Suppressor macrophage treated with lipopolysaccharide for 4 hours (primary cell): Measurements from ENCODE around the gene CFDP1.
"Not testable (repeated sequence)": the region's sequence is repeated elsewhere in the genome, so short reads cannot be mapped to it uniquely, and the experiment has no call there.

Source experiments
- DNase-seq: peaks from one replicate; pipeline ENCODE4 v3.0.0-alpha.2; 2020

Gene CFDP1

DNA sequence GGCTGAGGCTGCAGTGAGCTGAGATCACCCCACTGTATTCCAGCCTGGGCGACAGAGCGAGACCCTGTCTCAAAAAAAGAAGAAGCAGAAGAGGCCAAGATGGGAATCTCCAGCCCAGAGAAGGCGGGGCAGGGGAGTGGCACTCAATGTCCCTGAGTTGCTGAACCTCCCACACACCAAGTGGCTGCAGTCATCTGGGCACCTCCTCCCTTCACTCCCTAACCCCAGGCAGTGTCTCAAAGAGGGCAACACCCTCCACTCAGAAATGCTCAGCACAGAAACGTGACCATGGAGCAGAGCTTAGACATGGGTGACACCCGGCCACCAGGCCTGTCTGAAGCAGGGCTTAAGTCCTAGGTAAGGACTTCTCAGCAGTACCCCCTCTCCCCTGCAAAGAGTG is 145.6 kb downstream of the CFDP1 start:
- peak; percentile 66 for DNase-seq

DNA sequence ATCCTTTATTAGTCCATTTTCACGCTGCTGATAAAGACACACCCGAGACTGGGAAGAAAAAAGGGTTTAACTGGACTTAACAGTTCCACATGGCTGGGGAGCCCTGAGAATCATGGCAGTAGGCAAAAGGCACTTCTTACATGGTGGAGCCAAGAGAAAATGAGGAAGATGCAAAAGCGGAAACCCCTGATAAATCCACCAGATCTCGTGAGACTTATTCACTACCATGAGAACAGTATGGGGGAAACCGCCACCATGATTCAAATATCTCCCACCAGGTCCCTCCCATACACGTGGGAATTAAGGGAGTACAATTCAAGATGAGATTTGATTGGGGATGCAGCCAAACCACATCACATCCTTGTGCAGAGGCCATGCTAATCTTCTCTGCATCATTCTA is 146.9 kb downstream of the CFDP1 start:
- DNase-seq, result peak; percentile 46

DNA sequence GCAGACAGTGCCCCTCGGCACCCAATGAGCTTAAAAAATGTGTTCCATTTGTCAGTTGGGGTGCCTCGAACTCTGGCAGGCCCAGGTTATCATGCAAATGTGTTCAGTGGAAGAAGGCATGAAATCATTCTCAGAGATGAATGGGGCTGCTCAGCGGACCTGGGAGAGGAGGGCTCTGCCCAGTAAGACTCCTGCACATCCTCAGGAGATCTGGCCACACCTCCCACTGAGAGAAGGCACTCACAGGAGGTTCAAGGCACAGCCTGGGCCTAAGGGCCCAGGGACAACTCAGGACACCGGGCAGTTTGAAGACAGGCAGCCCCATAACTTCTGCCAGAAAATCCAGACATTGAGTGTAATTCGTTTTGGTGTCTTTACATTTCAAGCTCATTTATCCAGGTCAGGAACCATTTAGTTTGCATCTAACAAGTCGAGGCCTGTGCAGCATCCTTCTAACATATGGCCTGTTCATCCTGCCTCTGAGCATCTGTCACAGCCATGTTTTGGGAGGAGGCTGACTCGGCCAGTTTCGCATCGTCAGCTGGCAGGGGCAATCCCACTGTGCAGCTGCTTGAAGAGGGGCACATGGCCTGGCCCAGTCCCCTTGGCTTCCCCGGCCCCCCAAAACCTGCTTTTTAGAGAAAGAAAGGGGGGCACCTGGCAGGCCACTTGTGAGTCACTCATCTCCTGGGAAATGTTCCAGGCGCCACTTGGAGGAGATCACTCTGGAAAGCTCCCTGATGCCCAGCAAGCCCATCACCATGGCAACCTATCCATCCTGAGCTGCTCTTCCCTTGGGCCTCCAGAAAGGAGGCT is 150.6 kb downstream of the CFDP1 start:
- DNase-seq, result no peak

DNA sequence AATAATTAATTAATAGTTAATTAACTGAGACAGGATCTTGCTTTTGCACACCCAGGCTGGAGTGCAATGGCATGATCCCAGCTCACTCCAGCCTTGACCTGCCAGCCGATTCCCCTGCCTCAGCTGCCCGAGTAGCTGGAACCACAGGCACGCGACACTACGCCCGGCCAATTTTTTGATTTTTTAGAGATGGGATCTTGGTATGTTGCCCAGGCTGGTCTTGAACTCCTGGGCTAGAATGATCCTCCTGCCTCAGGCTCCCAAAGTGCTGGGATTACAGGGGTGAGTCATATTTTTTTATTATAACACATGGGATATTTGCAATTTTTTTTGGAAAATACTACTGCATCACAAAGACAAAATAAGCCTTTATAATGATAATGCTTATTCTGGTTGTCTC is 151.5 kb downstream of the CFDP1 start:
- no peak for DNase-seq

DNA sequence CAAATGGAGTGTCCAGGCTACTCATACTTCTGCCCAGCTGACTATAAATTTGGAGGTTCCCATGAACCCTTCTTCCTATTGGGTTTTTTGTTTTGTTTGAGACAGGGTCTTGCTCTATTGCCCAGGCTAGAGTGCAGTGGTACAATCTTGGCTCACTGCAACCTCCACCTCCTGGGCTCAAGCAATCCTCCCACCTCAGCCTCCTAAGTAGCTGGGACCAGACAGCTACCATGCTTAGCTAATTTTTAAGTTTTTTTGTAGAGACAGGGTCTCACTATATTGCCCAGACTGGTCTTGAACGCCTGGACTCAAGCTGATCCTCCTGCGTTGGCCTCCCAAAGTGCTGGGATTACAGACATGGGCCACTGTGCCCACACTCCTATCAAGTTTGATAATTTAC is 152.3 kb downstream of the CFDP1 start:
- not testable (repeated sequence) for DNase-seq

DNA sequence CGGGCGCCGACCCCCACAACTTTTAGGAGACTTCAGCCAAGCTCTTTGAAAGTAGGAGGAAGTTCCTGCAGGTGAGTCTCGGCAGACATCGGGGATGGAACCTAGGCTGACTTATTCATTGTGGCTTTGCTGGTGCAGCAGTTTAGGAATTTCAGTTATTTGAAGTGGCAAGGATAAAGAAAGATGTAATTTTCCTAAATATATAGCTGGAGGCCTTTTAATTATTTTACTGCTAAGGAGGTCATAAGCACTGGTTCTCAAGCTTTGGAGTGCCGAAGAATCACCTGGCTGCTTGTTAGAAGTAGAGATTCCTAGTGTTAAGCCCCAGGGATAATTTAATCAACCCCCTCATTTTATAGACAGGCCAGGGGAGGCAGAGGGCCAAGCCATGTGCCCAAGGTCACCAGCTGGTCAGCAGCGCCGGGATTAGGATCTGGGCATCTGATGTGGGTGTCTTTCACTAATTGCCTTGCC is 152.9 kb downstream of the CFDP1 start:
- DNase-seq, result no peak

DNA sequence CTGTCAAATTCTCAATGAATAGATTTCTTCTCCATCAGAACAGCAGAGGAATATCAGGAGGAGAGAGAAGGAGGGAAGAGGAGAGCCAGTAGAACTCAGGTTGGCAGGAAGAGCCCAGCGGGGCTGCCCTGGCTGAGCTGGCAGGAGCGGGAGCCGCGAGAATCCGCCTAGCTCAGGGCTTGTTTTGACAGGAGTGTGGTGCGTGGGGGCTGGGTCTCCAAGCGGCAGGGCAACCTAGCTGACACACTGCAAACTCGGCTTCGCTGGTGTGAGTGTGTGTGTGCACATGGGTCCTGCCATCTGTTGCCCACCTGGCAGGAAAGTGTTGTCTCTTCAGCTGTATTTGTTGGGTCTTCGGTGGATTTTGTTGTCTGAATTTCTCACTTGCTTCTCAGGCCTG is 154.0 kb downstream of the CFDP1 start:
- no peak for DNase-seq

DNA sequence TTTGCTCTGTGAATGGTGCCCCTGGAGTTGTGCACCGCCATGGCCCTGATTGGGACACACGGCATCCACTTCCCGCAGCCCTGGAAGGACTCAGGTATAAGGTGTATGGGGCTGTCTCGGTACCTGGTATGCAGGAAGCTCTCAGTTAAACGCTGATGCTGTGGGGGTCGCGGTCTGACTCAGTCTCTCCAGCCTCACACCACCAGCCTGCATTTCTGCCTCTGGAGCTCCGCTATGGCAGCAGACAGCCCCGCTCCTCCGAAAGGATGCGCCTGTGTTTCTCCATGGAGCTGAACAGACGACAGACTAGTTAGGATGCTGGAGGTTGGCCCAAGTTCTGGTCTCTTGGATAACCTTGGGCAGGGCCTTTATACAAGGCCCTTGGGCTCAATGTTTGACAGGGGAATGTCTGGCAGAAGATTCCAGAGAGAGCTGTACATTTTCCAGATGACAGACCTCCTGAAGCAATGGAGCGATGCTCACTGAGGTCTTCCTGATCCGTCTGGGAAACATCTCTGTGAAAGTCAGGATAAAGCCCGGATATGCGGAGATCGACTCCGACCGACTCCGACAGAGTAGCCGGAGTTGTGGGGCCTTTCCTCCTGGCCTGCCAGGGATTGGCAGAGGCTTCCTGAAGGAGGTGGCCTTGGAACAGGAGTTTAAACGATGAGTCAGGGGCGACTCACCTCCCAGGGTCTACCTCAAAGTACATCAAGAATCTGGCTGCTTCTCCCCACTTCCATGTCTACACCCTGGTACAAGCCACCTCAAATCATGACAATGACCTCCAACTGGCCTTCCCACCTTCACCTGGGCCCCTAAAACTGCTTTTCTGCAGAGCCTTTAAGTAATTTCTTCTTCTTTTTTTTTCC is 160.0 kb downstream of the CFDP1 start:
- DNase-seq, result no peak

DNA sequence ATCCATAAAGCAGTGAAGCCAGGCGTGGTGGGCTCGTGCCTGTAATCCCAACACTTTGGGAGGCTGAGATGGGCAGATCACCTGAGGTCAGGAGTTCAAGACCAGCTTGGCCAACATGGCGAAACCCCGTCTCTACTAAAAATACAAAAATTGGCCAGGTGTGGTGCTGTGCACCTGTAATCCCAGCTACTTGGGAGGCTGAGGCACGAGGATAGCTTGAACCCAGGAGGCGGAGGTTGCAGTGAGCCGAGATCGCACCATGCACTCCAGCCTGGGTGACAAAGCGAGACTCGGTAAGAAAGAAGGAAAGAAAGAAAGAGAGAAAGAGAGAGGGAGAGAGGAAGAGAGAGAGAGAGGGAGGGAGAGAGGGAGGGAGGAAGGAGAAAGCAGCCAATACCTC is 160.7 kb downstream of the CFDP1 start:
- DNase-seq, result not testable (repeated sequence)

DNA sequence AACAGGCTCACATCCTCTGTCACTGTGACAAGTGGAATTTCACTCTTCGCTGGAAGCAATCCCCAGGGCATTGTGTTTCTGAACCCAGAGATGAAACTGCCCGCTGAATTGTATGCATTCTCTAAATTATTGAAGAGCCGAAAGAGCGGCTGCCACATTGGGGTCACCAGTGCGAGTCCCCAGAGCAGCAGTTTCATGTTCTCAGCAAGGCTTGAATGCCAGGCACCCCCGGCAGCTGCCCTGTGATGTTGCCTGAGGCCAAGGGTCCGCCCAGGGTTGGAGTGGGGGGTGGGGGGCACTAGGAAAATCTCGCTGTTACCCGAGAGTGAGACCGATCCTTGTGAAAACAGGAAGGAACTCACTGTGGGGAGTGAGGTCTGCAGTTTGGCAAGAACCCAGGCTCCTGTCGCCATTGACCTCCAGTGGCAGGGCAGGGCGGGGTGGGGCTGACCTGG is 161.2 kb downstream of the CFDP1 start:
- DNase-seq, result peak; percentile 19

DNA sequence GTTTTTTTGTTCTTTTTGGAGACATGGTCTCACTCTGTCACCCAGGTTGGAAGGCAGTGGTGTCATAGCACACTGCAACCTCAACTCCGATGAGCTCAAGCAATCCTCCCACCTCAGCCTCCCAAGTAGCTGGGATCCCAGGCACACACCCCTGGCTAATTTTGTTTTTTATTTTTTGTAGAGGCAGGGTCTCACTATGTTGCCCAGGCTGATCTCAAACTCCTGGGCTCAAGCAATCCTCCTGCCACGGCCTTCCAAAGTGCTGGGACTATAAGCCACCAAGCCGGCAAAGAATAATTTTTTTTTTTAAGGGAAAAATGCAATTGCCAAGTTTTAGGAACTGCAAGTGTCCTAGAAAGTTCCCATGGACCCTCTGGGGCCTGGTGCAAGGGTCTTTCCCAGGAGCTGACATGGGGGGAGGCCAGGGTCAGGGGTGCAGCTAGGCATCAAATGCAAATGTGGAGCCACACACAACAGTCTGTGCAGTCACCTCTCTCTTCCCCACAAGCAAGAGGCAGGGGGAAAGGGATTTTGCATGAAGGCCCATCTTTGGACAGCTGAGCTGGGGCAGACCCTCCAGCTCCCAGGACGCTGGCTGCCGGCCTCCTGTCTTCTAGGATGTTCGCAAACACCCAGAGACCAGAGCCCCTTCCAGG is 161.7 kb downstream of the CFDP1 start:
- DNase-seq, result no peak

DNA sequence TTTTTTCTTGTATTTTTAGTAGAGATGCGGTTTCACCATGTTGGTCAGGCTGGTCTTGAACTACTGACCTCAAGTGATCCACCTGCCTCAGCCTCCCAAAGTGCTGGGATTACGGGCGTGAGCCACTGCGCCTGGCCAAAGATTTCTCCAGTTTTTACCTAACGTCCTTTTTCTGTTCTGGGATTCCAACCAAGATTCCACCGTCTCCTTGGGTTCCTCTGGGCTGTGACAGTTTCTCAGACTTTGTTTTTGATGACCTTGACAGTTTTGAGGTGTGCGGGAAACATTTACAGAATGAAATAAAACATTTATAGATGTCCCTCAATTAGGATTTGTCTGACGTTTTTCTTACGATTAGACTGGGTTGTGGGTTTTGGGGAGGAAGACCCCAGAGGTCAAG is 163.9 kb downstream of the CFDP1 start:
- not testable (repeated sequence) for DNase-seq

DNA sequence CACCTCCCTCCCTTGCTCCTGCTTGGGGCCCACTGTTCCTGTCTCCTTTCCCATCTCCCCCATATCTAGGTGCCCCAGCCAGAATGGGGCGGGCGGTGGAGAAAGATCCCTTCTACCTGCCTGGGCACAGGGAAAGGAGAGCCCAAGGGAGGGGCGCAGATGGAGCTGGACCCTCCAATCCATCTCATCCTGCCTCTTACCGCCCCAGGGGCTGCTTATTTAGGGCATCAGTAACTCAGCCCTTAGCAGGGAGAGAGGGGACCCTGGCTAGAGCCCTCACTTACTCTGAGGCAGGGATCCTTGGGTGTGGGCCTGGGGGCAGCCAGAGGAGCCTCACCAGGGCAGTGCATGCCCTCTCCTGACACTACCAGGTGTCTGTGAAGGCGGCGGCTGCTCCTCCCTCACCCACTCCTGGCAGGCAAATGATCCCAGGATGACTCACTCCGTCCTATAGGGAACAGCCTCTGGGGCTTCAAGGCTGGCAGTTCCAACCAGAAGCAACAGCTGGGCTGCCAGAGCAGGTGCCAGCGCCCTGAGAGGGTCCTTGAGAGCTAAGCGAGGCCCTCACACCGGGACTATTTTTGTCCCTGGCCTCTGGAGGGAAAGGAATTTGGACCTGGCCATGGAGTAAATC is 165.6 kb downstream of the CFDP1 start:
- DNase-seq, result no peak

DNA sequence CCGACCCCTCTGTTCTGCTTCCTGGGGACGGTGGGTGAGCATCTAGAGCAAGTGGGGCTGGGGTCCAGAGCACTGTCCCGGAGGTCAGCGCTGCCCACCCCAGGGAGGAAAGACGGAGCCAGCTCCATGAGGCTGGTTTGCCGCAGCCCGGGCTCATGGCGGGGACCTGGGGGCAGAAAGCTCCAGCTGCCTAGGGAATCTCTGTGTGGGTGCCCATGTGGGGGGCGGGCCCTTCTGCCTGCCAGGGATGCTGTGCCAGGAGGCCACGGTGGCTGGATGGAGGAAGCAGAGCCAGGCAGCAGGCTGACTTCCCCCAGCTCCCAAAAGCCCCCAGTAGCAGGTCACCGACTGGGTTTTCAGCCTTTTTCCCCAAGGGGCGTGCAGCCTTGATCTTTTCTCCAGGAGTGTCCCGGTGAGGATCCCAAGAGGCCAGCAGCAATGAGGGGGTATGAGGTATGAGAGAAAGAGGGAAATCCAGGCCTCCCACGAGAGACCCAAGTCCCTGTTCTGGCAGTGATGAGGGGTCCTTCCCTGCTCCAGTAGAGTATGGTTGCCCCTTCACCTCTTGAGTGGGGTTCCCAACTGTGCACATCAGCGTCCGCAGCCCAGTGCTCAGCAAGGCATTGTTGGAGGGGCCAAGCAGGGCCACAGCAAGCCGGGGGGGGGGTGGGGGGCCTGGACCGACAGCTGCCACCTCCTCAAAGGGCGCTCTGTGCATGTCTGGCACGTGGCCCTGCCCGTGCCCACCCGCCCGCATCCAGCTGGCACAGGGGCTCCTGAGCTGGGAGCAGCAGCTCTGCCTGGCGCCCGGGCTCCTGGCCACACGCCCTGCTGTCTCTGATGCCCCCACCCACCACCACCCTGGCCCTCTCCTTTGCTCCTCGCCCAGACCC is 166.3 kb downstream of the CFDP1 start:
- no peak for DNase-seq

DNA sequence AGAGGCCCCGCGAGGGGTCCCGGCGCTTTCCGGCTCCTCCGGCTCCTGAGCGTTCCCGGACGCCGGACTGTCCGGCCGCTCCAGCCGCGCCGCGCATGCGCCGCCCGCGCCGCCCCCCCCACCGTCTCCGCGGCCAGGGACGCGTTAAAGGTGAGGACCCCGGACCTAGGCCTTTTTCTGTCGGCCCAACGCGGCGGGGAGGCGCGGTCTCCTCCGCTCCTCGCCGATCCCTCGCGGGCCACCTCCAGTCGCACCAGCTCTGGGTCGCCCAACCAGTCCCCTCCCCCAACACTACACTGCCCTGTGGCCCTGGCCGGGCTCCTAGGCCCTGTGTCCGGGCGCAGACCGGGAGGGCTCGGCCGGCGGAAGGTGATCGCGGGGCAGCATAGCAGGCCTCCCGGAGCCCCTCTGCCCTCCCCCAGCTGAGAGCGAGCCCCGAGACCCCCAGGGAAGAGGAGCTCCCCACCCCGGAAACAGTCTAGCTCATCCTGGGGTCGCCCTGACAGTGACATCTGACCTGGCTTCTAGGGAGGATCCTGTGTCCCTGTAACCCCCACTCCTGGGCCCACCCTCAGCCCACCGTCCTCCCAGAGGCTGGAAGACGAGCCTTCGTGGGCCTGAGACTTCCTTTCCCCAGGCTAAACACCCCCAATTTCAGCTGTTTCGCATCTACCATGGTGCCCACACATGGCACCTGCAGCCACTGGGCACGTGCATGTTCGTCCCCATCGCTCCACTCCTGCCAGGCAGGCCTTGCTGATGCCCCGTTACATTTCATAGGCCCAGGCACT is 167.2 kb downstream of the CFDP1 start:
- peak; percentile 66 for DNase-seq

DNA sequence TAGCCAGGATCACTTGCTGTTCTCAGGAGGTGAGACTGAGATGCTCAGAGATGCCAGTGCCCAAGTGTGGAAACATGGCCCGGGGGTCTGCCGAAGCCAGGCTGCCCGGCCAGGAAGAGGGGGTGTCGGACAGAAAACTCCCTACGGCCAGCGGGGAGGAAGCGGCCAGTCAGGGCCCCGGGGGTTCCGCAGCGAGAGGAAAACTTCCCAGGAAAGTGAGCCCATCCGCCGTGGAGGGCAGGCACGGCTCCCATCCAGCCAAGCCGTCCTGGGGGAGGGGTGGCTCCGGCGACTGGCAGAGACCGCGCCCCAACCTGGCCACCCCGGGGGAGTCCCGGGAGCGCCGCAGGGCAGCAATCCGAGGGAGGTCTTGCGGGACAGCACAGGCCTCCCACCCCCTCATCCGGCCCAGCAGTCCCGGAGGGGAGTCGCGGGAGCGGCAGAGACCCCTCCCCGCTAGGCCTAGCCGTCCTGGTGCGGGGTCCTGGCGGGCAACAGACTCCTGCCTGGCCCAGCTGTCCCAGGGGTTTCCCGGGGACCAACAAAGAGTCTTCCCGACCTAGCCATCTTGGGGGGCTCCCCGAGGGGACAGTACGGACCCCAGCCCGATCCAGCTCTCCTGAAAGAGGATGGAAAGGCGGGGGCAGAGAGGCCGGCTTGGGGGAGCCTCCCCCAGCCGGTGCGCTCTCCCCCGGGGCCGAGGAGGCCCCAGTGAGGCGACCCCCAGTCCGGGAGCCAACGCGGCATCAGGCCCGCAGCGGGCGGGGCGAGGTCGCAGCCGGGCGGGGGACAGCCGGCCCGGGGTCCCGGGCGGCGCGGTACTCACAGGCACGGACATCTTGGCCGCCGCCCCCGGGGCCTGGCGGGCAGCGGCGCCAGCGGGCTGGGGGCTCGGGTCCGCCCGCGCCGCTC is 168.0 kb downstream of the CFDP1 start:
- DNase-seq, result no peak

DNA sequence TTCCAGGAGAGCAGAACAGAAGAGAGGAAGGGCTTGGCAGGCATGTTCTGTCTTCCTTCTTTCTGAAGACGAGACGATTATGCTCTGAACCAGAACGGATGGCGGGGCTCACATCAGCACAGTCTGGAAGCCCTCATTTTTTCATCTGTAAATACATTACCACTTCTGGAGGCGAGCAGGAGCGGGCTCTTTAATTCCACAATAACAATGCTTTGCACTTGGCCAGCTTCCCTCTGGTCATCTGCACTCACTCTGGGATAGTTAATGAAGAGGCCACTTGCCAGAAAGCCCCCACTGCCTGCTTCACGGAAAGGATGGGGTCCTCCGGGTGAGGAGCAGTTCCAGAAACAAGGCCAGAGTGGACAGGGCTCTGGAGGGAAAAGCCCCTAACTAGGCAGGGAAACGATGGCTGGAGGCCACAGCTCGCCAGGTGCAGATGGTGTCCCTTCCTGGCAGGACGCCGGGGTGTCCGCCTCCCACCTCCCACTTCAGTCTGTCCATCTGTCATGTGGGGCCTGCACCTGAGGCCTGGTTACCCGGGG is 168.8 kb downstream of the CFDP1 start:
- DNase-seq, result no peak

DNA sequence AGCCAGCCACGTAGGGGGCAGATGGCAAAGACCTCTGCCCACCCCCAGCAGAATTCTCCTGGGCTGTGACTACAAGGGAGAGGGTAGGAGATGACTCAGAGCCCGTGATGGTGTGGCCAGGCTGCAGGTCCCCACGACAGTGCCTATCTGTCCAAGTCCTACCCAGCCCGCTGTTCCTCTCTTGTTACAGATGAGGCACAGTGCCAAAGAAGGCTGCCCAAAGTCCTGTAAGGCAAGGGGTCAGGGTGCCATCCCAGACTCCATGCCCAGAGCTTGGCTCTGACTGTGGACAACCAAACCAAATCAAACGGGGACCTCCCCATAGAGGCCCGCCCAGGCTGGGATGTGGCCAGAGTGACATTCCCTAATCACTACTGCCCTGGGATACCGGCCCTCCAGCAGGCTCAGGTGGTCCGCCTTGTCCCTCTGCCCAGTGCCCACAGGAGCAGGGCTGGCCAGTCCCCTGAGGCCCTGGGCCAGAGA is 169.3 kb downstream of the CFDP1 start:
- DNase-seq, result no peak

DNA sequence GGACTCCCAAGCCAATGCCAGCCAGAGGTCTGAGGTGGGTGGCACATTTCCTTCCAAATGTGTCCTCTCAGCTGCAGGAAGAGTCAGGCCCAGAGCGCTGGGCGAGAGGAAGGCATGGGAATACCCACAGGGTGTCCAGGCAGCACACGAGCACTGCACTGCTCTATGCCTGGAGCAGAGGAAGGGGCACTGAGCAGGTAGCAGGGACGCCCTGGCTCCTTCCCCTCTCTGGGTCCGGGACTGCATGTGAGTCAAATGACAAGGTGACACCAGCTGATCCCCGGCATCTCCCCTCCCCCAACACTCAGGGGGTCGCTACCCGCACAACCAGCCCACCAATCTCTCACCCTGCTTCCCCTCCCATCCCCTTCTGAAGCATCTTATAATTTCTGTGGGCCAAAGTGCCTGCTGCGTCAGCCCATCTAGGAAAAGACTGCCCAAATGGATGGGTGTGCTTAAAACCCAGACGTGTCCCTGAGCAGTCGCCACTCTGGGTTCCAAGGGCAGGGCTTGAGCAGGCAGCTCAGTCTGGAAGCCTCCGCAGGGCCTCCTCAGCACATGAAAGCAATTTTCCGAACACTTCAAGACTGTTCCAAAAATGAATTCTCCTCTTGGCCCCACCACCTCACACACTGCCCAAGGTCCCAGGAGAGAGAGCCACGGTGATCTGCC is 169.9 kb downstream of the CFDP1 start:
- no peak for DNase-seq
